Measurements from ENCODE around the gene SYVN1. TPM values are rescaled to one million over a fixed set of nuclear protein-coding genes. Genes with fewer than 3 reads are reported as not detected.
A peak's percentile ranks its signal among the peaks of the same experiment; 100 is the strongest.

Gene SYVN1
- polyA plus RNA-seq, 2 of the 4 experiments (the other 2 are of a cell fraction) = 21.4 to 25.1 TPM

- TF ChIP-seq NR3C1 (IDR thresholded peaks at IDR 0.05) (no peak), TP53 (CRISPR knock-in tag; IDR thresholded peaks at IDR 0.05) (peak; percentile 80; the same call in 1 of the 2 replicates), KDM1A (IDR thresholded peaks at IDR 0.05; ENCODE audit: low read depth) (no peak), JUNB (IDR thresholded peaks at IDR 0.05) (no peak), FOSL2 (IDR thresholded peaks at IDR 0.05) (no peak), FOSL2 (CRISPR knock-in tag; IDR thresholded peaks at IDR 0.05) (peak; percentile 37; the same call in 1 of the 2 replicates), HMGXB4 (CRISPR knock-in tag; IDR thresholded peaks at IDR 0.05; ENCODE audit: borderline replicate concordance) (peak; percentile 79), POLR2A (IDR thresholded peaks at IDR 0.05; ENCODE audit: low read length) (peak; percentile 67), HOXB5 (CRISPR knock-in tag; IDR thresholded peaks at IDR 0.05) (peak; percentile 71; the same call in 1 of the 2 replicates), TFCP2L1 (CRISPR knock-in tag; IDR thresholded peaks at IDR 0.05) (peak; percentile 88), MAZ (IDR thresholded peaks at IDR 0.05; ENCODE audit: borderline replicate concordance, low read depth, low read length) (peak; percentile 97), BHLHE40 (IDR thresholded peaks at IDR 0.05; ENCODE audit: low read depth, low read length) (no peak), REST (IDR thresholded peaks at IDR 0.05) (peak; percentile 46; the same call in 1 of the 2 replicates), MYC (IDR thresholded peaks at IDR 0.05; ENCODE audit: borderline replicate concordance, low read length) (peak; percentile 69; the same call in 1 of the 2 replicates), KDM5A (IDR thresholded peaks at IDR 0.05) (peak; percentile 63), ZC3H11A (IDR thresholded peaks at IDR 0.05) (peak; percentile 42), HDAC2 (IDR thresholded peaks at IDR 0.05) (no peak), GATA3 (IDR thresholded peaks at IDR 0.05; ENCODE audit: borderline replicate concordance) (peak; percentile 59; the same call in 1 of the 2 replicates), ESRRA (IDR thresholded peaks at IDR 0.05; ENCODE audit: borderline replicate concordance, low read length) (peak; percentile 49; the same call in 1 of the 2 replicates), FOXS1 (CRISPR knock-in tag; IDR thresholded peaks at IDR 0.05) (0 out of 2 replicates have a peak, but pooled peaks have one; percentile 49), RARB (CRISPR knock-in tag; IDR thresholded peaks at IDR 0.05) (0 out of 2 replicates have a peak, but pooled peaks have one; percentile 56), CHD4 (IDR thresholded peaks at IDR 0.05; ENCODE audit: borderline replicate concordance) (no peak), EHMT2 (IDR thresholded peaks at IDR 0.05; ENCODE audit: low read depth) (no peak), HOXA7 (CRISPR knock-in tag; IDR thresholded peaks at IDR 0.05) (0 out of 2 replicates have a peak, but pooled peaks have one; percentile 29), HES2 (IDR thresholded peaks at IDR 0.05) (no peak), FOSB (CRISPR knock-in tag; IDR thresholded peaks at IDR 0.05) (no peak), E2F6 (IDR thresholded peaks at IDR 0.05; ENCODE audit: borderline replicate concordance, low read depth) (peak; percentile 56; the same call in 1 of the 2 replicates)
Observed at GRCh38 chr11:65095974-65096806, 38.1 kb downstream of the SYVN1 start, which contains the start of gene VPS51 (continued).
